IPS DF 19.7 (cell line): ENCODE measurements around the gene ANKRD33B.
"Not testable (repeated sequence)": the region's sequence is repeated elsewhere in the genome, so short reads cannot be mapped to it uniquely, and the experiment has no call there.

Experiments
- DNase-seq: peaks from one replicate; pipeline ENCODE4 v3.0.0-alpha.2; 2013; ENCODE audit warnings: low read depth, low spot score

Gene ANKRD33B

DNA sequence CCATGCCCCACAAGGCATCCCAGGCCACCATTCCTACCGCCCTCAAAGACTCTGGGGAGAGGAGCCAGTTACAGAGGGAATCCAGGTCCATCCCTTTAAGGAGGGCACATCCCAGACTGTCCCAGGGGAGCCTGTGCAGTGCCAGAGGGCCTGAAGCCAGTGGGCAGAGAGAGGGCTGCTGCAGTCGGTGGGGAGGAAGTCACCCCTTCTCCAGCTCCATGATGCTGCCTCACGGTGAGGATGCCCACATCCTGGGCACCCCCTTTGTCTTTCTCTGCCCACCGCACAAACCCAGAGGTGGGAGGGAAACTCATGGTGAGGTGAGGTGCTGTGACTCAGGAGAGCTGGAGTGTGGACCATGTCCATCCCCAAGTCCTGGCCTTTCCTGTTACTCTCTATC is 26.2 kb upstream of the ANKRD33B start:
- no peak for DNase-seq

DNA sequence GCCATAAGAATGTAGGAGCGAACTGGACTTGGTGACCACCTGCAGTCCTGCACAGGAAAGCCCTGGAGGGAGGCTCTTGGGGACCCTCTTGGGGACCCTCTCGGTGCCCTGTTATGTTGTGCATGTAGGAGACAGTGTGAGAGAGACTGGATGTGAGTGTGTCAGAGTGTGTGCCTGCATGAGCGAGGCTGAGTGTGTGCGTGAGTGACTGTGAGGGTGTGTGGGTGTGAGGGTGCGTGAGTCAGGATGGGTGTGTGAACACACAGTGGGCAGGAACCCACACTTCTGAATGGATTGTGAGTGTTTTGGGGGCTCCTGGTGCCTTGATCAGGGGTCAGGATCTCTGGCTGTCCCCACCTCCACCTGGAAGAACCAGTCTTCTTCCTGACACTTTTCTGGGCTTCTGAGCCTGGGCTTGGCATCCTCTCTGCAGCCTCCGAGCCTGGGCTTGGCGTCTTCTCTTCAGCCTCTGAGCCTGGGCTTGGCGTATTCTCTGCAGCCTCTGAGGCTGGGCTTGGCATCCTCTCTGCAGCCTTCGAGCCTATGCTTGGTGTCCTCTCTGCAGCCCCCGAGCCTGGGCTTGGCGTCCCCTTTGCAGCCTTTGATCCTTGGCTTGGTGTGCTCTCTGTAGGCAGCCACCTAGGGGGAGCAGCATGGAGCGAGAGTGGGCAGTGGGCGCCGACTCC is 25.6 kb upstream of the ANKRD33B start:
- no peak for DNase-seq

DNA sequence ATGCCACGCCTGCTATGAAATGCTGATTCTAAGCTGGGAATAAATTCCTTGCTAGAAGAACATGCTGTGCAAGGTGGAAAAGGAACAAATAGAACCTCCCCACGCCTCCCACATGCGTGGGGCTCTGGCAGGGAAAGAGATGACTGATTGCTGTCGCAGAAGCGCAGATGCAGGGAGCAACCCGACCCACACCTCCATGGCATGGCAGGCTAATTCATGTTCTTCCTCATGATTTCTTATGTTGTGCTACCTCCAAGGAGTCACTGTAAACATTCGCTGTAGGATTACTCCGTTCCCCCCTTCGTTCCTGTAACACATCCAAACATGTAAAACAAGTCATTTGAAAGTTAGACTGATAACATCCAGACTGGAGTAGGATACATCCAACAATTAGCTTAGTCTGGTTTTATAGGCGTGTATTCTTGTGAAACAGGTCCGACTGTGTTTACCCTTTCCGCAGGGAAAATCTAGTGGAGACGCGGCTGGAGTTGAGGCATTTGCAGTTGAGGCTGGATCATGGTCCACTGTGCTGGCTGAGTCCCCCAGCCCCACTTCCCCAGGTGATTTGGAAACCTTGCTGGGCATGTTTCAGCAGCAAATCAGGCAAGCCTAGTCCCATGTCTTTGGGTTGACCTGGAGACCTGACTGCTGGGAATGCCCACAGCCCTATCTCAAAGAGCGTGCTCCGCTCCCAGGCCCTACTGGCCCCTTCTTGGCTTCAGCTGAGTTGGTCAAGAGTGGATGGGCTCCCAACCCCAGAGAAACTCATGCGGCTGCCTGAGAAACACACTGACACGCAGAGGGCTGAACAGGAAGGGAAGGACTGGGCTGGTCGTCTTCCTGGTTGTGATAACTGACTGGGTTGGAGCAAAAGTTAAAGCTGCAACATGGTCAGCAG is 24.8 kb upstream of the ANKRD33B start:
- no peak for DNase-seq

DNA sequence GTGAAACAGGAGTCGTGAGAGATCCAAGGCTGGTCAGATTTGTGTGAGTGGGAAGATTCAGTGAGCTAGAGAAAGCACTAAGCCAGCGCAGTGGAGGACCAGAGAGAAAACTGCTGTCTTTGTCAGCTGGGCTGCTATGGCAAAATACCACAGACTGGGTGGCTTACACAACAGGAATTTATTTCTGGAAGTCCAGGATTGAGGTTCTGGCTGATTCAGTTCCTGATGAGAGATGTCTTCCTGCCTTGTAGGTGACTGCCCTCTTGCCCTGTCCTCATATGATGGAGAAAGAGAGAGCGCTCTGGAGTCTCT is 24.2 kb upstream of the ANKRD33B start:
- no peak for DNase-seq

DNA sequence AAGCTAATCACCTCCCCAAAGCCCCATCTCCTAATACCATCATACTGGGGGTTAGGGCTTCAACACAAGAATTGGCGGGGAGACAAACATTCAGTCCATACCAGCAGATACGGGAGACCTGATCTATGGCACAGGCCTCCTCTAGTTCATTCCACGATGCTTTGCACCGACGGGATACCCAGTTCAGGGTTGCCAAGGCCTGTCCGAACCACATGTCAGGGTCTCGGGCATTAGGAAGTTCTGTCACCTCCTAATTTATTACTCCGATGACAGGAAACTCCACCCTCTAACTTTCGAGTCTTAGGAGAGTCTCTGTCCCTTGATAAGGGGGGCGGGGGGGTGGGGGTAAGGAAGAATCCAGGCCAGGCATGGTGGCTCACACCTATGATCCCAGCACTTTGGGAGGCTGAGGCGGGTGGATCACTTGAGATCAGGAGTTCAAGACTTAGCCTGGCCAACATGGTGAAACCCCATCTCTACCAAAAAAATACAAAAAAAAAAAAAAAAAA is 23.8 kb upstream of the ANKRD33B start:
- DNase-seq, result no peak

DNA sequence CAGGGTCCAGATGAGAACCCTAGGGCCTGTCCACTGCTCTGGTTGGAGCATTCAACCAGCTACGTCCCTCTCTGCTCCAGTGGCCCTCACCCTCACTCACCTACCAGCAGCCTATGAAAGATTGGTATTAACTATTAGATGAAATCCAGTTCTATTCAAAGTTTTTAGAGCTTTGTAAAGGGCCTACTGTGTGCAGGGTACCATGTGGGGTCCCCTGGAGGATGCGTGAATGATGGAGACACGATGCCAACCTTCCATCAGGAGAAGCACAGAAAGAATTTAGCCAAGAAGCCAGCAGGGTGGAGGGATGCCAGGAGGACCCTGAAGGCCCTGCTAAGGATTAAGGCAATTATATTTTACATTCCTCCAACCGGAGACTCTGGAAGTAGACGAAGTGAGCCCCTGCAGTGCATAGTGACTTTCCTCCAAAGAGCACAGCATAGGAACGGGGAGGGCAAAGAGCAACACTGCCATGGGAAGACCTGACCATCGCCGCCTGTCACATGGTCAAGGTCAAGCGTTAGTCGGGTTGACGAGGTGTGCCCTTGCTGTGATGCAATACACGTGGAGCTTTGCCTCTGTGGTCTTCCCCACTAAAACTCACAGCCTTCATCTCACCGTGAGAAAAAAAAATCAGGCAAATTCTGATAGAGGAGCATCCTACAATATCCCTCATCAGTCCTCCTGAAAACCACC is 22.8 kb upstream of the ANKRD33B start:
- DNase-seq, result no peak

DNA sequence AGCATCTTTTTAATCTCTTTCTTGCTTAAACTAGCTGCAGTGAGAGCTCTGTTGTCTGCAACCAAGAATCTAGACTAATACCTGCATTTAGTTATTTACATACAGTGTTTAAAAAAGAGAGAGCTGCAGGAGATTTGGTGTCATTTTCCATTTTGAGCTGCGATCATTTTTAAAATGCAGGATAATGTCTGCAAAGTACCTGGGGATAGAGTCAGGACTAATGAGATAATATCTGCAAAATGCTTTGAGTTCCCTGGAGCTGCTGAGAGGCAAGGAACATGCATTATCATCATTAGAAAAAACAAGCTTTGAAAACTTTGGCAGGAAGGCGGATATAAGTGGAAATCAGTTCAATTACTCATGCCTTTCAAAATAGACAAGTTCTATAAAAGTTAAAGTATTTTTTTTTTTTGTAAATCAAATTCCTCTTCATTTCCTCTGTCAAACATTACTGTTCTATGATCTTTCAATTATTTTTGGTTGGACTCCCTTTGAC is 21.8 kb upstream of the ANKRD33B start:
- no peak for DNase-seq

DNA sequence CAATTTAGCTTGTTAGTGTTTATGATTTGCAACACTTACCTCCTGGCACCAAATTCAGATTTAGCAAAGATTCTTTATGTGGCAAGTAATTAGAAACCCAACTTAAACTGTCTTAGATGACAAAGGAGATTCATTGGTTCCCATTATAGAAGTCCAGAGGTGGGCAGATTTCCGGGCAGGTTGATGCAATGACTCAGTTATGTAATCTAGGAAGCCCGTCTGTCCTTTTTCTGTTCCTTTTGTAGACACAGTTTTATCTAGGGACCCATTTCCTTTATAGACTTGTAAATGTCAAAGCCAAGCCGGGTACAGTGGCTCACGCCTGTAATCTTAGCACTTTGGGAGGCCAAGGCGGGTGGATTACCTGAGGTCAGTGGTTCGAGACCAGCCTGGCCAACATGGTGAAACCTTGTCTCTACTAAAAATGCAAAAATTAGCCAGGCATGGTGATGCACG is 20.3 kb upstream of the ANKRD33B start:
- DNase-seq, result no peak

DNA sequence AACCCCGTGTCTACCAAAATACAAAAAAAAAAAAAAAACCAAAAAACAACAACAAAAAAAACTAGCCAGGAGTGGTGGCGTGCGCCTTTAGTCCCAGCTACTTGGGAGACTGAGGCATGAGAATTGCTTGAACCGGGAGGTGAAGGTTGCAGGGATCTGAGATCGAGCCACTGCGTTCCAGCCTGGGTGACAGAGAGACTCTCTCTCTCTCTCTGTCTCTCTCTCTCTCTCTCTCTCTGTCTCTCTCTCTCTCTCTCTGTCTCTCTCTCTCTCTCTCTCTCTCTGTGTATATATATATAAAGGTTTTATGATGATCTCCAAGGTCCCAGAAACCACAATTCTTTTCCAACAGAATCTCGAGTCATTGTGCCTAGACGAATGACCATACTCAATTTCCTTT is 18.8 kb upstream of the ANKRD33B start:
- DNase-seq, result no peak

DNA sequence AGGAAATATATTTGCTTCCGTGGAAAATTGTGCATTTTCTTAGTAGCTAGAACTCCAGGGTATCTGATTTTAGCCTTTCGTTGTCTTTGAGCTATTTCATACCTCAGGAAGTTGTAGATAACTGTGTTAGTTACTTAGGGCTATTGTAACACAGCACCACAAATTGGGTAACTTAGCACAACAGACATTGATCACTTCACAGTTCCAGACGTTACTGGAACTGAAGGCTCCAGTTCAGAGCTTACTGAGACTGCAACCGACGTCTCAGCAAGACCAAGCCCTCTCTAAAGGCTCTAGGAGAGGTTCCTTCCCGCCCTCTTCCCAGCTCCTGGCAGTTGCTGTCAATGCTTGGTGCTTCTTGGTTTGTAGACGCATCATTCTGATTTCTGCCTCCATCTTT is 17.7 kb upstream of the ANKRD33B start:
- DNase-seq, result no peak

DNA sequence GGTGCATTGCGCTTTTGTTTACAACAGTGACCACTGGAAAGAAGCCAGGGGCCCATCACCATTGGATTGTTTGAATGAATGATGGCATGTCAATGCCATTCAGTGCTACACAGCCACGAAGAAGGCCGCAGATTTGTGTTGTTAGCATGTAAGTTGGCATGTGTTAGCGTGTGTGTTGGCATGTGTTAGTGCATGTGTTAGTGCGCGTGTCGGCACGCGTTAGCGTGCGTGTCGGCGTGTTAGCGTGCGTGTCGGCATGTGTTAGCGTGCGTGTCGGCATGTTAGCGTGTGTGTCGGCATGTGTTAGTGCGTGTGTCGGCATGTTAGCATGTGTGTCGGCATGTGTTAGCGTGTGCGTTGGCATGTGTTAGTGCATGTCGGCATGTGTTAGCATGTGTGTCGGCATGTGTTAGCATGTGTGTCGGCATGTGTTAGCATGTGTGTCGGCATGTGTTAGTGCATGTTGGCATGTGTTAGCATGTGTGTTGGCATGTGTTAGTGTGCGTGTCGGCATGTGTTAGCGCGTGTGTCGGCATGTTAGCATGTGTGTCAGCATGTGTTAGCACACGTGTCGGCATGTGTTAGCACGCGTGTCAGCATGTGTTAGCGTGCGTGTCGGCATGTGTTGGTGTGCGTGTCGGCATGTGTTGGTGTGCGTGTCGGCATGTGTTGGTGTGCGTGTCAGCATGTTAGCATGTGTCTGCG is 15.3 kb upstream of the ANKRD33B start:
- no peak for DNase-seq

DNA sequence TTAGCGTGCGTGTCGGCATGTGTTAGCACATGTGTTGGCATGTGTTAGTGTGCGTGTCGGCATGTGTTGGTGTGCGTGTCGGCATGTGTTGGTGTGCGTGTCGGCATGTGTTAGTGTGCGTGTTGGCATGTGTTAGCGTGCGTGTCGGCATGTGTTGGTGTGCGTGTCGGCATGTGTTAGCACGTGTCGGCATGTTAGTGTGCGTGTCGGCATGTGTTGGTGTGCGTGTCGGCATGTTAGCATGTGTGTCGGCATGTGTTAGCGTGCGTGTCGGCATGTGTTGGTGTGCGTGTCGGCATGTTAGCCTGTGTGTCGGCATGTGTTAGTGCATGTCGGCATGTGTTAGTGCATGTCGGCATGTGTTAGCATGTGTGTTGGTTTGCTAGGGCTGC is 14.8 kb upstream of the ANKRD33B start:
- DNase-seq, result not testable (repeated sequence)

DNA sequence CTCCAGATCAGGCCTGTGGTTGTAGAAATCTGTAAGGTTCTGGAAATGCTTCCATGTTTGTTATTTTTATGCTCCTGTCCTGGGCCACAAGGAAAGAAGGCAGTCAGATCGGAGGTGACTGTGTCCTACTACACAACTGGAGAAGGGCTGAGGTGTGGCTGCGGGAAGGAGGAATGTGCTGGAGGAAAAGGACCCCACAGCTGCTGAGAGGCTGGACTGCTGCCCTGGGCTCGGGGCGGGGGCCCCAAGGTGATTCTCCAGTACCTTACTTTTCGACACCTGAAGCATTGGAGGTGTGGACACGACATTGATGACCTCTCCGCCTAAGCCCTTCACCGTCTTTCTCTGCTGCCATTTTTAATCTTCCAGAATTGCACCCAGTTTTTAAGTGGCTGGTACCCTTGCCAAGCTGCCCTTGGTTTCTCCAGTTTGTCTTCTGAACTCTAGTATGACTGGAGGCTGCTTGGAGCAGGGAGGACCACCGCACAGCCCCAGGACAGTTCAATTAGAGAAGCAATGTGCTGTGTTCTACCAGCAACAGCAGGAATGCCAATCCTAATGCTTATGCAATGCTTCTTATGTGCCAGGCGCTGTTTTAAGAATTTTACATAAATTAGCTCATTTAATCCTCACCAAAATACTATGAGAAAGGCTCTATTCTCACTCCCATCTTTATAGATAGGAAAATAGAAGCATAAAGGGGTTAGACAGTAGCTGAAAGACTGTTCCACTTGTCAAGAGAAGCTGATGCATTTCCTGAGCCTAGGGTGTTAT is 13.5 kb upstream of the ANKRD33B start:
- DNase-seq, result no peak

DNA sequence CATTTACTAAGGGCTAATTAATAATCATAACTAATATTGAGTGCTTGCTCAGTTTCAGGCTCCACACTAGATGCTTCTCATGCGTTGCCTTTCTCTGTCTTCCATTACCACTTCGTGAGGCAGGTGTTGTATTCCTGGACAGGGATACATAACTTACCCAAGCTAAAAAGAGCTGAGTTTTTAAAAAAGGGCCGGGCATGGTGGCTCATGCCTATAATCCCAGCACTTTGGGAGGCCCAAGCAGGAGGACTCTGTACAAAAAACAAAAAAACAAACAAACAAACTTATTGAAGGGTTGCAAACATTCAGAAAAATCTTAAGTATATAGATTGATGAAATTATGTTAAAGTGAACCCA is 12.1 kb upstream of the ANKRD33B start:
- no peak for DNase-seq

DNA sequence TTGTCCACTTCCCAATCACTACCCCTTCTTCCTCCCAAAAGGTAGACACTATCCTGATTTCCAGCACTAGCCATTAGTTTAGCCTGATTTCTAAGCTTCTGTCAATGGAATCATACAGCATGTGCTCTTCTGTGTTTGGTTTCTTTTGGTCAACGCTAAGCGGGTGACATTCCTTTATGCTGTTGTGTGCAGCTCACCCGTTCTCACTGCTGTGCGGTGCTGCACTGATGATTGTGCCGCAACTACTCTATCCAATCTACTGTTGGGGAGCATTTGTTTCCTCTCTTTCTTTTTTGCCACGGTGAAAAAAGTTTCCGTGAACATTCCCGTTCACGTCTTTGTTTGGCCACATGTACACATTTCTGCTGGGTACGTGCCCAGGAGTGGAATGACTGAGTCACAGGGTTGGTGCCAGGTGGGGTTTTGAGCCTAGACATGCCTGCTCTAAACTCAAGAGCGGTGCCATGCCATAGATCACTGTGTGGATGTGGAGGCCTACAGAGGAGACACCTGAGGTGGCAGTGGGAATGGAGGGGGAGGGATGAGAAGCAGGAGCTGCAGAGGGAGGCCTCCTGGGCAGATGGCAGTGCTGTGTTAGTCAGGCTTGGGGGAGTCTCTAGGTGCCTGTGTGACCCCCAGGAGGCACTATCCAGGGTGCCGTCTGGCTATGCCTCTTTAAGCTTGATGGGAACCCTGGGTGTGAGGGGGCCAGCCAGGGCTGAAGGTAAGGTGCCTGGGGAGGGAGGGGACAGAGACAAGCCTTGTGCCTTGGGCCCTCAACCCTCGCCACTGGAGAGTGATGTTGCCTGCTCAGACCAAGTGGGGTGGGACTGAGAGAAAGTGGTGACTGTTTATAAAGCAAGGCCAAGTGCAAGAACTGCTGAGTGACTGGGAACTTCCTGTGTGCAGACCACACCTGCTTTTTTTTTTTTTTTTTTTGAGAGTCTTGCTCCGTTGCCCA is 11.4 kb upstream of the ANKRD33B start:
- DNase-seq, result no peak

DNA sequence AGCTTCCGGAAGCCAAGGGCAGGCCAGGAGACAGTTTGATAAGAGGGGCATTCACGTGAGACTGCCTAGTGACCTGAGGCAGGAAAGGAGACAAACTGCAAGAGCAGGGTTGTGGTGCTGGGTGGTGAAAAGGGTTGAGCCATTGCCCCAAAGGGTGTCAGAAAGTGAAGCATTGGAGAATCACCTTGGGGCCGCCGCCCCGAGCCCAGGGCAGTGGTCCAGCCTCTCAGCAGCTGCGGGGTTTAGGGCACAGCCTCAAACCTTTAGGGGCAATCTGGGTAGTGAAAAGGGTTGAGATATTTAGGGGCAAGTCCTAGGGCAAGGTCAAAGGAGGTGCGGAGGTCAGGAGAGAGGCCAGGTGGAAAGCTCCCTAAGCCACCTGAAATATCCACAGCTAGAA is 10.4 kb upstream of the ANKRD33B start:
- no peak for DNase-seq

DNA sequence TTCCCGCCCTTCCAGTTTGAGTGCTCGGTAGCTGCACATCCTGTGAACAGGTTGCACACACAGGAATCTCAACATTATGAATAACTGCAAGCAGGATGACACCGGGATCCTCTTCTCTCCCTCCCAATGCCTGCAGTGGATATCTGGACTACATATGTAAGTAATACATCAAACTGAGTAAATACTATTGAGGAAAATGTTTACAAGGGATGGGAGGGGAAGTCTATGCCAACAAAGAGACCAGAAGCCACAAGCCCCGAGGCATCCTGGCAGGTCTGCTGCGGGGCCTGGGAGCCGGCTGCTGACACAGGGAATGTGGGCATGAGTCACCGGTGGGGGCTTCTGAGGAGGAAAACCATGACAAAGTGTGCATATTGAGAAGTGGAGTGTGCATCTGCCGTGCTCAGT is 8.6 kb upstream of the ANKRD33B start:
- DNase-seq, result no peak

DNA sequence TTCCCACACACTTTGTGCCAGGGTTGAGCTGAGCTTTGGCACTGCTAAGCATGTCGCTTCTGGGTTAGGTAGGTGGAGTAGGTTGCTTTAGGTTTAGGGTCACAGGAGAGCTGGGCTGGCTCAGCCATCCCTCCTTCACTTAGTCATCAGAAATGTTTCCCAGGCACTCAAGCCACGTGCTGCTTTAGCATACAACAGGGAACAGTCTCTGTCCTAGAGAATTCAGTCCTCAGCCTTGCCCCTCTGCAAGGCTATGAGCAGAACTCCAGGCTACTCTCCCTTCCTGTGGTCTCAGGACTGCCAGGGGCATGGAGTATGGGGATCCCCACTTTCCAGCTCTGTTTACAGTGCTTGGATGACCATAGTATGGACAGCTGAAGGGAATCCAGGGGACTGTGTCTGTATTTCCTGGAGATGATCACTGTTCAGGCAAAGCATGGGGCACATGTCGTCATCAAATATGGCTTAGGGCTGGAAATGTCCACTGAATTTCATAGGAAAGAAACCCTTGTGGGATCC is 7.5 kb upstream of the ANKRD33B start:
- DNase-seq, result no peak

DNA sequence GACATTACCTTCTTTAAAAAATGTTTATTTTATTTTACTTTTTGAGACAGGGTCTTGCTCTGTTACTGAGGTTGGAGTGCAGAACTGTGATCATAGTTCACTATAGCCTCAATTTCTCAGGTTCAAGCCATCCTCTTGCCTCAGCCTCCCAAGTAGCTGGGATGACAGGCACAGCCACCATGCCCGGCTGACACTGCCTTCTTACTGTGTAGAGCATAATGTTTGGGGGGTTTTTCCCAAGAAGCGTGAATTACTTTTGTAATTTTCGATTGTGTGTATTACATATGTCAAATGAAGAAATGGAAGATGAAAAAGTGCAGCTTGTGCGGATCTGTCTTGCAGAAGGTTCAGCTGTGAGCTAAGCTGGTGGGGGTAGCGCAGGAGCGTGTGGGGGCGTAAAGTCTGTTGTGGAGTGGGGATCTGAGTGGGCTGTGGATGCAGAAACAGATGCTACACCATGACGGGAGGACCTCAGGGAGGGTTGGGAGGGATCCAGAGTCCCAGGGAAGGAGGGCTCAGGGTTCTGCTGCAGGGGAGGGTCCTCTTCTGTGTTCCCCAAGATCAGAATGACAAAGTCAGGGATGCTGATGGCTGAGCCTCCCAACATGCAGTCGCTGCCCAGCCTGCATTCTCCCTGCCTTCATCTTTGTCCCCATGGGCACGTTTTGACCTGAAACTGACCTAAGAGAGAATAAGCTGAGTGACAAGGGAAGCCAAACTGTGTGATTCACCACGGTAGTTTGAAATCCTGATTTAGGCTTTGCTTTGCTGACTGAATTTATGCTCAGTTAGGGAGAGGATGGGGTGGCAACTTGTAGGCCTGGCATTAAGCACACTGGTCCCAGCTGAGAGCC is 6.8 kb upstream of the ANKRD33B start:
- DNase-seq, result no peak
